ENCODE data around the gene COL4A2.

DNA sequence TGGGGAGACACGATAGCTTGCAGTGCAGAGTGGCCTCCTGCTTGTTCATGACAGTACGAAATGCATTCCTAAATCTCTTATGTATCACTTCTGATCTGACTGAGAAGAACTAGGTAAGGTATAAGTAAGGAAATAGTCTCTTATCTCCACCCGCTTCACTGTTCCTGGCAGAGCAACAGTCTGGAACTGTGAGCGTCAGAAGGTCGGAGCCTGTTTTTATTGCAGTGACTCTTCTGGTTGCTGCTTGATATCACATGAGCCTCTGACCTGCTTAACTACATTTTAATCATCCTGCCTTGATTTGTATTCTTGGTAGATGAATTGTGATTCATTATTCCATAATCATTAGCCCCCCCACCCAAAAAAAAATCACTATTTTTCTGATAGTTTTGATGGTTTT is 69.0 kb downstream of the COL4A2 start:
- TF ChIP-seq, protein P1, sequence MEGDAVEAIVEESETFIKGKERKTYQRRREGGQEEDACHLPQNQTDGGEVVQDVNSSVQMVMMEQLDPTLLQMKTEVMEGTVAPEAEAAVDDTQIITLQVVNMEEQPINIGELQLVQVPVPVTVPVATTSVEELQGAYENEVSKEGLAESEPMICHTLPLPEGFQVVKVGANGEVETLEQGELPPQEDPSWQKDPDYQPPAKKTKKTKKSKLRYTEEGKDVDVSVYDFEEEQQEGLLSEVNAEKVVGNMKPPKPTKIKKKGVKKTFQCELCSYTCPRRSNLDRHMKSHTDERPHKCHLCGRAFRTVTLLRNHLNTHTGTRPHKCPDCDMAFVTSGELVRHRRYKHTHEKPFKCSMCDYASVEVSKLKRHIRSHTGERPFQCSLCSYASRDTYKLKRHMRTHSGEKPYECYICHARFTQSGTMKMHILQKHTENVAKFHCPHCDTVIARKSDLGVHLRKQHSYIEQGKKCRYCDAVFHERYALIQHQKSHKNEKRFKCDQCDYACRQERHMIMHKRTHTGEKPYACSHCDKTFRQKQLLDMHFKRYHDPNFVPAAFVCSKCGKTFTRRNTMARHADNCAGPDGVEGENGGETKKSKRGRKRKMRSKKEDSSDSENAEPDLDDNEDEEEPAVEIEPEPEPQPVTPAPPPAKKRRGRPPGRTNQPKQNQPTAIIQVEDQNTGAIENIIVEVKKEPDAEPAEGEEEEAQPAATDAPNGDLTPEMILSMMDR (IDR thresholded peaks at IDR 0.05) = no peak
- peak; percentile 56 to 65 for TF ChIP-seq POLR2AphosphoS5 (IDR thresholded peaks at IDR 0.05)
- no peak for TF ChIP-seq EP300 (IDR thresholded peaks at IDR 0.05)
- TF ChIP-seq POLR2A (IDR thresholded peaks at IDR 0.05; ENCODE audit: low read depth) = no peak

All from esophagus muscularis mucosa (tissue), 4 donors.